Fibroblast of mammary gland (primary cell): ENCODE measurements around the gene HEPN1.

Source experiments
- DNase-seq: peaks from one replicate; pipeline ENCODE4 v3.0.0-alpha.2; 2010; ENCODE audit warnings: low read depth
- H3K4me3 ChIP-seq: 2 replicates; pipeline ENCODE4 v1.5.1; 2011; ENCODE audit warnings: low read depth, mild to moderate bottlenecking, low read length, moderate library complexity; ENCODE audit not compliant: control insufficient read depth
- TF ChIP-seq, protein P1 (sequence below): conservative IDR thresholded peaks from 2 replicates; pipeline ENCODE4 v1.5.1; 2011; ENCODE audit warnings: low read depth, low read length, inconsistent platforms; ENCODE audit not compliant: control insufficient read depth, insufficient read depth

Gene HEPN1

DNA sequence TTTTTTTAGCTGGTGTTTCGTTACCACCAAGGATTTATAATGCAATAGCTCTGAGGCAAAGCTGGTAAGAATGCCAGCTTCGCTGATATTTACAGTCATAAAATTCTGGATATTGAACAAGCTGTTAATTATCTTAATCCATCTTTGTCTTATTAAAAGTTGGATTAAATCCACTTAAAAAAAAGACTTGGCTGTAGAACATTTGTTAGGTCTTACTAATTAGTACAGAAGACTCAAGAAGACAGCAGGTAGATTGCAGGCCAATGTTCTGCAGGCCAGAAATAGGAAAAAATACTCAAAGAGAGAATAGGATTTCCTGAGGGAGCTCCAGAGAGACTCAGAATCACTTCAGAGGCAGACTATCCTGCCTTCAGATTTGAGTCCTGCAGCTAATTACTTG is 28.9 kb upstream of the HEPN1 start:
- no peak for DNase-seq
- TF ChIP-seq, protein P1, sequence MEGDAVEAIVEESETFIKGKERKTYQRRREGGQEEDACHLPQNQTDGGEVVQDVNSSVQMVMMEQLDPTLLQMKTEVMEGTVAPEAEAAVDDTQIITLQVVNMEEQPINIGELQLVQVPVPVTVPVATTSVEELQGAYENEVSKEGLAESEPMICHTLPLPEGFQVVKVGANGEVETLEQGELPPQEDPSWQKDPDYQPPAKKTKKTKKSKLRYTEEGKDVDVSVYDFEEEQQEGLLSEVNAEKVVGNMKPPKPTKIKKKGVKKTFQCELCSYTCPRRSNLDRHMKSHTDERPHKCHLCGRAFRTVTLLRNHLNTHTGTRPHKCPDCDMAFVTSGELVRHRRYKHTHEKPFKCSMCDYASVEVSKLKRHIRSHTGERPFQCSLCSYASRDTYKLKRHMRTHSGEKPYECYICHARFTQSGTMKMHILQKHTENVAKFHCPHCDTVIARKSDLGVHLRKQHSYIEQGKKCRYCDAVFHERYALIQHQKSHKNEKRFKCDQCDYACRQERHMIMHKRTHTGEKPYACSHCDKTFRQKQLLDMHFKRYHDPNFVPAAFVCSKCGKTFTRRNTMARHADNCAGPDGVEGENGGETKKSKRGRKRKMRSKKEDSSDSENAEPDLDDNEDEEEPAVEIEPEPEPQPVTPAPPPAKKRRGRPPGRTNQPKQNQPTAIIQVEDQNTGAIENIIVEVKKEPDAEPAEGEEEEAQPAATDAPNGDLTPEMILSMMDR: no peak
- no peak overlapping the region for H3K4me3 ChIP-seq

DNA sequence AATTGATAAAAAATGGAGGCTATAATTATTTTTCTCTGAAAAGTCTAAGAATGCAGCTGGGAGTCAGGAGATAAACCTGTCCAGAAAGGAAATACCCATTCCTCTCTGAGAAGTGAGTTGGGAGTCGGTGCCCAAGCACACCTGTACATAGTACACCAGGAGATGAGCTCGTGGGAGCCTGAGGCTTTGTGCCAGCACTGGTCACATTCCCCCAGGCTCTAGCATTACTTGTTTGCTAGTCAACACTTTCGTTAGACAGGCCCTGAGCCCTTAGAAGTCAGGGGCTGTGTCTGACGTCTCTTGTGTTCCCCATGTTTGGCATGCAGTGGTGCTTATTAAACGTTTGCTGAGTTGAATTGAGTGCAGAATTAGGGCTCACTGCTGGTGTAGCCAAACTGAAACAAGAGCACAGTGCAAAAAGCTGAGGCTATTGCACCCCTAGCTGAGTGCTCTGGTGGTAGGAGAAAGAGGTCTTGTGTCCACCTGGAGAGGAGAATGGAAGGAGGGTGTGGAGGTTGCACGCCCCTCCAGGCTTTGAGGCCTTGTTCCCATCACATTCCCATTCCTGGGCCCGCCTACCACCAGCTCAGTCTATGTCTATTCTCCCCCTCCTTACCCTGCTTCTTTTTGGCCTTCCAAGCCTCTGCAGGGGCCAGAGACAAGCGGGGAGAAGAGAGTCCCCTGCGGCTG is 28.2 kb upstream of the HEPN1 start:
- H3K4me3 ChIP-seq: no peak overlapping the region
- no peak for DNase-seq
- TF ChIP-seq, protein P1: no peak

DNA sequence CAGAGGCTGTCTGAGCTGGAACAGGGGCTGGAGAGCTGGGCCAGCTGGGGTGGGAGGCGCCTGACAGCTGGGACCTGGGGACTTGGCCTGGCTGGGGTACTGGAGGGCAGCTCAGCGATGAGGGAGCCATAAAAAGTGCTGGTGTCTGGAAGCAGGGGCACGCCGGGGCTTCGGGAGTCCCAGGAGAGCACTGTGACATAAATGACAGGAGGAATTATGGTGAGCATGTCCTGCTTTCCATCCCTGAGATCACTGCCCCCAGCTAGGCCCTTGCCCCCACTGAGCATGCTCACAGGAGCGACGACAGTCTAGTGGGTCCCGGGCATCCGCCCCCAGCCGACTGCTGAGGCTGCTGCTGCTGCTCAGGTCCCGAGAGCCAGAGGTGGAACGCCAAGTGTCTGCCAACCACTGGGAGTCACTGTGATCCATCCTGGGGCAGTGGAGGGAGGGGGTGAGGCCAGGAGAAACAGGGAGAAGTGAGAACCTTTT is 27.6 kb upstream of the HEPN1 start:
- TF ChIP-seq, protein P1: no peak
- no peak for DNase-seq

DNA sequence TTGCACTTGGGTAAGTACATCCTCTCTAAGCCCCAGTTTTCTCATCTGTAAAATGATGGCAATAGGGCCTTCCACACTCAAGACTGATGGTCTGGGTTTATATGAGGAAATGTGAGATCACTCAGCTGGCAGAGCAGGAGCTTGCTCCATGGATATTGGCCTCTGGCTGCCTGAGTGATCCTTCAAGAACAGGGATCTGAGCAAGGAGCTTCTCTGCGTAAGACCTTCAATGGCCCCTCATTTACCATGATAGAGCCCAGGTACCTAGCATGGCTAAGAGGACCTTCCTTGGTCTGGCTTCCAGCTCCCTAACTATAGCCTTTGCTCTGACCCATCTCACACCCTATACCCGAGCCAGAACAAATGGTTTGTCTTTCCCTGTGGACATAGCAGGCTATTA is 26.9 kb upstream of the HEPN1 start:
- TF ChIP-seq, protein P1: no peak
- no peak overlapping the region for H3K4me3 ChIP-seq
- DNase-seq: no peak

More for the DNA sequence above, 27.6 kb upstream of the HEPN1 start:
- no peak overlapping the region for H3K4me3 ChIP-seq

DNA sequence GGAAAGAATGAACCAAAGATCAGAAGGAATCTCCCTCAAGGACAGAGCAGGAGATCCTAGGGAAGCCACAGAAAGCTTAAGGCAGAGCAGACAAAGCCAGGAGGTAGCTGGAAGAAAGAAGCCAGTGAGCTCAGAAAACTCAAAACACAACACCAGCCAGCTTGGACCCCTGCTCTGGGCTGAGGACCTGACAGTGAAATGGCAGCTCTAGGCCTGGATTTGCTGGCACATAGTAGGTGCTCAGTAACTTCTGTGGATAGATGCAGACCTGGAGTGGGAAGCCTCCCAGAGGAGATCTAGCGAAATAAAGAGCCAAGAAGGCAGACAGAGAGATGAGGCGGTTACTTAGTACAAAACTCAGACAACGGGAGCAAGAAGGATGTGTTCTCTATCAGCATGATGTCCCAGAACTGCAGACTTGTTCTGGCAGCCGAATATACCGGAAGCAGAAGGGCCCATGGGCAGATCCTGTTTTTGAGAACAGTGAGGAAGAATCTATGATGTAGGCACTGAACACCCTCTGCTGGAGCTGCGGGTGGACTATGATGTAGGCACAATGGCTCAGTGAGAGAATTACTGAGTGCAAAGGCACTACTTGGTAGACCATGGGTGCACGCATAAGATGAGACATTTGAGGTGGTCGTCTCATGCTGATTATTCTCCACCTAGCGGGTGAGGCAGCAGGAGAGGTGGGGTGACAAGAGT is 26.1 kb upstream of the HEPN1 start:
- TF ChIP-seq, protein P1: no peak
- H3K4me3 ChIP-seq: no peak overlapping the region
- no peak for DNase-seq

DNA sequence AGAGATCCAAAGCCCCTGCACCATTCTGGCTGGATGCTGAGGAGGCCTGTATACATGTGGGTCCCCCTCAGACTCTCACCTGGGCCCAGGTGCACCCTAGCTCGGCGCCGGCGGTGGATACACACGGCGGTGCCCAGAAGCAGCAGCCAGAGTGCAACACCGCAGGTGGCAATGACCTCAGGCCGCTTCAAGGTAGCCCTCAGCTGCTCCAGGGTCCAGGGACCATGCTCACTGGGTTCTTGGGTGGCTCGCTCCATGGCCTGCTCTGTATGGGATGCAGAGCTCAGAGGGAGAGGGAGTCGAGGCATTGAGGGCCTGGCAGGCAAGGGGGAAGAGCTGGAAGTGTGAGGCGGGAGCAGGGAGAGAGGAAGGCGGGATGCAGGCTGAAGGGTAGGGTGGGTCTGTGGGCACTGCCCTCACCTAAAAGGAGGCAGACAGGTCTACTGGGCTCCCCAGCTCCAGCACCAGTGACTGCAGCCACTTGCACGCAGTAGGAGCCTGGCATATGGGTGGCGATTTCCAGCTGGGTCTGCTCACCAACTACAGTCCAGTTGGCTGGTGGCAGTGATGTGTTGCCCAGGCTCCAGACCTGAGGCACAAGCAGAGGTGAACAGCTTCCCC is 25.2 kb upstream of the HEPN1 start:
- no peak overlapping the region for H3K4me3 ChIP-seq

More for the DNA sequence above, 25.2 kb upstream of the HEPN1 start:
- TF ChIP-seq, protein P1: no peak
- no peak for DNase-seq
